HG02798 (cell line): Measurements from ENCODE around the gene GRM8.

ENCODE experiments used
- ATAC-seq: cut with Tn5 transposase; IDR thresholded peaks from one replicate; pipeline ENCODE4 v1.9.1; 2021; ENCODE audit warnings: mild to moderate bottlenecking; ENCODE audit not compliant: unreplicated experiment, poor library complexity

GRM8 gene

DNA sequence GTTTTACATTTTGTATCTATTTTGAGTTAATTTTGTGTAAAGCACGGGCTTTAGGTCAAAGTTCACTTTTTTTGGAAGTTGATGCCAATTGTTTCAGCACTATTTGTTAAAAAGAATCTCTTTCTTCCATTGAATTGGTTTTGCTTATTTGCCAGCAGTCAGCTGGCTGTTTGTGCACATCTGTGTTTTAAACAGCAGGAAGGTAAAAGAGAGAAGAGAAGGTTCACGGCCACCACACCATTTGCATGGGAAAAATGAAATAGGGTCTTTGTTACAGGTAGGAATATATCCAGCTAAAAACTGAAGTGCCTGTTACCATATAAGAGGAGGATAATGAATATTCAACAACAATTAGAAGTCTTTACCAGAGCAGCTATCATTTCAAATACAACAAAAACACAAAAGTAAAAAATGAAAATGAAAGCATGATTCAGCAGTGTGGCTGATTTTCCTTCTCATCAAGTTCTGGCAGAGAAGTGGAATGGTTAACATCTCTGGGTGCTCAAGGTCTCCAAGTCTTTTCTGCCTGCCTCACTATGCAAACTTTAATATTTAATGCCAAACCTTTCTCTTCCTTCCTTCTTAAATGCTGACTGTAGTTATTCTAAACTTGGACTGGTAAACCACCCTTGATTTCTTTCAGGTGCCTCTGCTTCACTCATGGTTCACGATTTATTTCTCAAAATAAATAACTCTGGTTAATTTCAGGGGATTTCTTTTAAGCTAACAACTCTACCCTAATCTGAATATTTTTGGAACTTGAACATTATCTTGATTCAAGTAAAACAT is 841.5 kb downstream of the GRM8 start:
- peak; percentile 65 for ATAC-seq

DNA sequence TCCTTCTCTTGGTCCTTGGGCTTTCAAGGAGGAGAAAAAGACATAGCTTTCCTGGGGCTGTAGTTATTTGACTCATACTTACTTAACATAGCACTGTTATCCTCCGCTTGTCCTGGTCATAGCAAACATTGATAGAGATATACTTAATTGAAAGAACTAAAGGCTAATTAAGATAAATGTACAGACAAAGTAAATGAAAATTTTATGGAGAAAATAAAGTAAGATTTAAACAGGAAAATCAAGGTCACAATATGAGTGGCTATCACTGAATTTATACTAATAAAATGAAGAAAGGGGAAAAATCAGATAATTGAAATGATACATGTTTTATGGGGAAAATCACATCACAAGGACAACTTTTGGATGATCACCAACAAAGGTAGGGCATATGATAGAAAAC is 849.7 kb downstream of the GRM8 start:
- no peak for ATAC-seq

DNA sequence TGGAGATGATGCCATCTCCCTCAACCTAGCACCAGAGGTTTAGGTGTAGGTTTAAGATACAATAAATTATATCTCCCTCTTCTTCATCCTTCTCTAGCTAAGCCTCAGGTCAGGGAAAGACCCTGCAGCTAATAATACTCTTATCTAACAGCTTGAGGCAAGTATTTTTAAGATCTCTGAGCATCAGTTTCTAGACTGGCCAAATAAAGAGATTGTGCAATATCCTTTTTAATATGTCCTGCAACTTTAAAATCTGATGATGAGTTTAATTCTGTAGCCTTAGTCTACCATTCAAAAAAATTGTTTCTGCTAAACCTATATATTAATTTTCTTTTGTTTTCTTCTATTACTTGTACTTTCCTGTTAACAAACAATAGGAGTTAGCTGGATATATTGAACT is 850.8 kb downstream of the GRM8 start:
- no peak for ATAC-seq

DNA sequence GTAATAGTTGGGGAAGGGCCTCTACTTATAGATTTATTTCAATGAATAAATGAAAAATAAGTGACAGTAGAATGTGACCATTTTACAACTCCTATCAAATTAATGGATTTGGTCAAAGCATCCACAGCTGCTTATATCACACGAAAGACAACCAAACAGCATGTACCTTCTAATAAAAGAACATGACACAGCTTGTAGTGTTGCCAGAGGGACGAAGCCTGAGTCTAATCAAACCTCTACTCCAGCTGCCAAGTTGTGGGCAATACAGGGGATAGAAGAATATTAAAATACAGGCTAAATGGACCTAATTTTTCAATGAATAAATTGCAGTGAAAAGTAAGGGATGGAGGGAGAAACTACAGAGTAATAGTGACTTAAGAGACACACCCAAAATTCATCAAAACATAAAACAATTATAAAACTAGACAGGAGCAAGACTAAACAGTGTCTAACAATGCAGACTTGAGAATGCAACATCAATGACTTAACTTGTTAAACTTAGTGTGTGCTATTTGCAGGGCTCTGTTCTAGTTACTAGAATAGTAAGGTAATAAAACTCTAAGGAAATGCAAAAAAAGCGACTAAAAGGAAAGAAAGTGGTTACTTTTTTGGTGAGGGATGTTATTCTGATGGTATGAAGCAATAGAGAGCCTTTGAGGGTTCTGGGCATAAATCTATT is 853.8 kb downstream of the GRM8 start:
- no peak for ATAC-seq

DNA sequence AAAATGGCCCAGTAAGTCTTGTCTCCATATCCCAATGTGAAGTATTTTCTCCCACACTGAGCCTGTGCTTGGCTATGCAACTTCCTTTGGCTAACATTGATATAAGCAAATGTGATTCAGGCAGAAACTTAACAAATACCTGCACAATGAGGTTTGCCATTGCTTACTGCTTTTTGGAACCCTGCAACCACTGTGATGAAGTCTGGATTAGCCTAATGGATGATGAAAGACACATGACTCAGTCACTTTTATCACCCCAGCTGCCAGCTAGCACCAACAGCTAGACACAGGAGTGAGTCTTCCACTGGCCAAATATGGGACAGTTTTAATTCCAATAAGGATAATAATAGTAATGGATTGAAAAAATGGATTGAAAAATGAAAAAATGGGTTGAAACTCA is 854.5 kb downstream of the GRM8 start:
- ATAC-seq = no peak

DNA sequence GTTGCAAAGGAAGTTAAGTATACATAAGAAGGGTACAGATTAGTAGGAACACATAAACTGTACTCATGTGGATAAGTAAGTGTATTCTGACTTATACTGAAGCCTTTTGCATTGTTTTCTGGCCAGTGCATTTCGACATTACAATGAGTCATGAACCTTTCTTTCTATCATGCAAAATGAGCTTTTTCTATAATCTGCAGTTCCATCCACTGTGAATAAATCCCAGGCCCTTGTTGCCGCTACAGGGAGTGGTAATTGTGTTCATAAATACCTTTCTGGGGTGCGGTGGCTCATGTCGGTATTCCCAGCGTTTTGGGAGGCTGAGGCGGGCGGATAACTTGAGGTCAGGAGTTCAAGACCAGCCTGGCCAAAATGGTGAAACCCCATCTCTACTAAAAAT is 858.3 kb downstream of the GRM8 start:
- no peak for ATAC-seq
